GM21529 (cell line): ENCODE measurements around the gene ACAP2.
"Not testable (repeated sequence)": the region's sequence is repeated elsewhere in the genome, so short reads cannot be mapped to it uniquely, and the experiment has no call there.

Source experiments
- ATAC-seq: cut with Tn5 transposase; IDR thresholded peaks from one replicate; pipeline ENCODE4 v1.9.1; 2021; ENCODE audit not compliant: unreplicated experiment

The ACAP2 gene

DNA sequence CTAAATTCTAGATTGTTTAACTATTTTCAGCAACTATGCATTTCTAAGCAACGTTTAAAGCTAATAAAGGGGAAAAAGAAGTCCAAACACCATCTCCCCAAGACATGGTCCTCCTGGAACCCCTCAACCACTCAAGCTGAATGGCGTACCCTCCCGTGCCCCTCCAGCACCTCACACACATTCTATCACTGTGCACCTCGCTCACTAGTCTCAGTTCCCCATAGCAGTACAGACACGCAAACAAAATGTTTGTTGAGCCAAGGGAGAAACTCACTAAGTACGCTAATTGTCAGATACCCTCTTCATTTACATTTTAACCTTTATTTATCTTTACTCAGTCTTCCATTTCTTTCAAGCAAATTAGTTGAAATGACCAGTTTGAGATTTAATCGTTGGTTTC lies 48.8 kb downstream of the ACAP2 start:
- peak; percentile 71 for ATAC-seq

DNA sequence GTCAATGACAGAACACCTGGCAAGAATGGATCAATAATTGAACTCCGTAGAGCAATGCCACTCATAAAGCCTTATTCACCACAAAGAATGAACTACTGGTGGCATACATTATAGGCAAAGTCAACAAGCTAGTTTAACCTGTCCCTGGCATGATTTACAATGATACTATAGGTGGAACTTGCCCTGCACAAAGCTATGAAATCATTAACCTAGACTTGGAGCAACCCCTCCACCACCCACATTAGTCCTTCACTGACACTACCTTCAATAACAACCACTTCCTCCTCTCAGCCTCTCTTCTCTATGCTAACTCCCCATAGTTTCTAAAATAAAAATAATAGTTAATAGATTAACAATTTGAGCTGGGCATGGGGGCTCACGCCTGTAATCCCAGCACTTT lies 54.4 kb downstream of the ACAP2 start:
- no peak for ATAC-seq

DNA sequence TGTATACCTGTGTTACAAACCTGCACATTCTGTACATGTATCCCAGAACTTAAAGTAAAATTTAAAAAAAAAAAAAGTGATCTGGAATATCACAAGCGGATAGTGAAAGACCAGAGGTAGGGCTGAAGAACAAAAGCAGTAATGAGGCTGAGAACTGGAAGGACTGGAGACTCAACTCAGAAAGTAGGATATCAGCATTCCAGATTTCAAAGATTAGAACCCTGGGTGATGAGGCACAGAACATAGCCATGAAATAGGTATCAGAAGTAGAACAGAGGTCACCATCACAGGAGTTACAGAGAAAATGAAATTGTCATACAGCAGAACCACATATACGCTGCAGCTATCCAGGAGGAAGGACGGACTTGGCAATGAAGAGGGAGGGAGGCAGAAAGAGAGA lies 56.1 kb downstream of the ACAP2 start:
- ATAC-seq, result no peak

DNA sequence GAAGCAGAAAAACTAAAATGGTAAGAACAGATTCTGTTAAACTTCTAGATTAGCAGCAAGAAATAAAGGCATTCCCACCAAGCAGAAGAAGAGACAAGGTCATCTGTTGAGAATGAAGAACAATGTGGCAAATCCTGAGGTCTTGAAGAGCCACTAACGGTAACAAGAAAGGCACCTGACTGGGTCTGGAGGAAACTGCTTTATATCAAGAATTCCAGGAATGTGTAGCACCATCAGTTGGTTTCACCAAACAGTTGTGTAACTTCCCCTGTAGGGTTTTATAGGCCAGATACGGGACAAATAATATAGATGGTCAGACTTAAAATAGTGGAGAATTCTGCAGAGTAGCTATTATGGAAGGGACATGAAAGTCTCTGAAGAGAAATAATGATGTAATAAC lies 57.3 kb downstream of the ACAP2 start:
- ATAC-seq, result no peak

DNA sequence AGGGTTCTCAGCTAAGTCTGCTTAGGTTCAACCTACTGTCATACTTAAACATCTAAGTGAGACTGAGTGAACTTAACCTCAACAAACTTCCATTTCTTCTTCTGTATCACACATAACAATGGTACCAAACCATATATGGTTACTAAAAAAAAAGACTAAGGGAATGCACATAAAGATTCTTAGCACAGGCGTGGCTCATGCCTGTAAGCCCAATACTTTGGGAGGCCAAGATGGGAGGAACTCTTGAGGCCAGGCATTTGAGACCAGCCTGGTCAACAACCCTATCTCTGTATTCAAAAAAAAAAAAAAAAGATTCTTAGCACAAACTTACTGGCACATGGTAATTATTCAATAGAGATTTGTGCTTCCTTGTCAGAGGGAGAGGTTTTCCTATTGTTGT lies 57.9 kb downstream of the ACAP2 start:
- no peak for ATAC-seq

DNA sequence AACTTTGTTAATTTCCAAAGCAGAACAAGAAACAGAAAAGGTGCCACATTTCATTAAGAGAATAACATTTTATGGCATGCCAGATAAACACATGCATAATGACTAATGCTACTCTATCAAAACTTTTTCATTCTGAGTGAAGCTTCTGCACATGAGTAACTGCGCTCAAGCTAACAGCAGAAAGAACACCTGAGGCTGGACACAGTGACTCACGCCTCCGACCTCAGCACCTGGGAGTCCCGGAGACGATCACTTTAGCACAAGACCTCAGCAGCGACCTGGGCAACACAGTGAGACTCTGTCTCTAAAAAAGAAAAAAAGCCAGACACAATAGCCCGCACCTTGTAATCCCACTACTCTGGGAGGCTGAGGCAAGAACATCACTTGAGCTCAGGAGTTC lies 70.6 kb downstream of the ACAP2 start:
- no peak for ATAC-seq

DNA sequence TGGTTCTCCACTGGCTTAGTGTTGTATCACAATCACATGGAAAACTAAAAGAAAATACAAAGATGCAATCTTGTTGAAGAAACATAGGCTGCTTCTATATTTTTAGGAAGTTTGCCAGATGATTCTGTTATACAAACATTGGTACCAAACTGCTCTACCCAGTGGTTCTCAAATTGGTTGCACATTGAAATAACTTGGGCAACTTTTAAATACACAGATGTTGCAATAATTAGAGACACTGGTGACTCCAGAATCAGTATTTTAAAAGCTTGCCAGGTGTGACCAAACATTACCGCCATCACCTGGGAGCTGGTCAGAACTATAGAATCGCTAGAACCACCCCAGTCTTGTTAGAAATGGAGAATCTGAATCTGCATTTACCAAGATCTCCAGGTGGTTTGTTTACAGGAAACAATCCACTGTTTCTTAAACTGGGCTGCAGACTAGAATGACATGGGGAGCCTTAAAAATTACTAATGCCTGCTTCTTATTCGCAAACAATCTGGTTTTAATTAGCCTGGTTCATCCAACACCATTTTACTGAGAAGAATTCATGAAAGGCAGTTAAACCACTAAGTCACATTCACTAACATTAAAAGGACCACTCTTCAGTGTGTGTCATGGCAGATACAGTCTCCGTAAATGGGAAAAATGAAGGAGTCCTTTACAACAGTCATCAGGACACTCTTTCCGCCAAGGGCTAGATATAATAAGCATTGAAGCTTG lies 76.5 kb downstream of the ACAP2 start:
- ATAC-seq, result no peak

DNA sequence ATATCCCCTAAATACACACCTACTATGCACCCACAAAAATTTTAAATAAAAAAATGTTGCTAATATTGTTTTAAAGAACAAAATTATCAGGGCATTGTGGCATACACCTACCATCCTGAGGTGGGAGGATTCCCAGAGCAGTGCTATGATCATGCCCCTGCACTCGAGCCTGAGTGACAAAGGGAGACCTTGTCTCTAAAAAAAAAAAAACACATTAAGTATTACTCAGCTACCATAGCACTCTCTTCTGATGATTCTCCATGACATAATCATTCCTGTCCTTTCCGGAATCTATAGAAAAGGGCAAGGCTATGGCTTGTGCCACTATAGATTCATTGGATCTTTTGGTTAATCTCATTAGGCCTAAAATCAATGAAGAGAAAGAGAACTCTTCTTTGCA lies 77.4 kb downstream of the ACAP2 start:
- no peak for ATAC-seq

DNA sequence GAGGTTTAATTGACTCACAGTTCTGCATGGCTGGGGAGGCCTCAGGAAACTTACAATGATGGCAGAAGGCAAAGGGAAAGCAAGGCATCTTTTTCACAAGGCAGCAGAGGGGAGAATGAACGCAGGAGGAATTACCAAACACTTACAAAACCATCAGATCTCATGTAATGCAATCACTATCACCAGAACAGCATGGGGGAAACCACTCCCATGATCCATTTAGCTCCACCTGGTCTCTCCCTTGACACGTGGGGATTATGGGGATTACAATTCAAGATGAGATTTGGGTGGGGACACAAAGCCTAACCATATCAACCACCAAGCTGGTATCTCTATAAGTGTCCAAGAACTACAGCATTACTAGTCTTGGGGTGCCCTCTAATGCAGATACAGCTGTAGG lies 85.0 kb downstream of the ACAP2 start:
- ATAC-seq, result not testable (repeated sequence)

DNA sequence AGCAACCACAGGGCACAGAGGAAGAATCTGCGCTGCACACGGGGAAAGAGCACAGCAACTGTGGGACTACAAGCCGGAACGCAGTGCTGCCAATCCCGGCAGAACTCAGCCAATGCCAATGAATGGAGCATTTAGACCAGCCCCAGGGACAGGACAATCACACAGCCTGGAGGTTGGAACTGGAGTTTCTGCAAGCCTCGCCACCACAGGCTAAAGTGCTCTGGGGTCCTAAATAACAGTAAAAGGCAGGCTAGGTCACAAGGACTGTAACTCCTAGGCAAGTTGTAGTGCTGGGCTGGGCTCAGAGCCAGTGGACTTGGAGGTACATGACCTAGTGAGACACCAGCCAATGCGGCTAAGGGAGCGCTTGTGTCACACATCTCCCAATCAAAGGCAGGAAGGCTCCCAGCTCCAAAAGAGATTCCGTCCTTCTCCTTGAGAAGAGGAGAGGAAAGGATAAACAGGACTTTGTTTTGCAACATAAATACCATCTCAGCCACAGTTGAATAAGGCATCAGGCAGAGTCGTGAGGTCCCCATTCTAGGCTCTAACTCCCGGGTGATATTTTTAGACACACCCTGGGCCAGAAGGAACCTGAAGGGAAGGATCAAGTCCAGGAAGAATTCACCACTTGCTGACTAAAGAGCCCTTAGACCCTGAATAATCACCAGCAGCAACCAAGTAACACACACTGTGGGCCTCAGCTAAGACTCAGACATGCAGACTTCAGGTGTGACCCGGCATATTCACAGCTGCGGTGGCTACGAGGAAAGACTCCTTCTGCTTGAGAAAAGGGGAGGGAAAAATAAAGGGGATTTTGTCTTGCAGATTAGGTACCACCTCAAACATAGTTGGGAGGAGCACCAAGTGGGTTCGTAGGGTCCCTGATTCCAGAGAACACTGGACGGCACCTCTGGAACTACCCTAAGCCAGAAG lies 86.4 kb downstream of the ACAP2 start:
- ATAC-seq, result no peak

DNA sequence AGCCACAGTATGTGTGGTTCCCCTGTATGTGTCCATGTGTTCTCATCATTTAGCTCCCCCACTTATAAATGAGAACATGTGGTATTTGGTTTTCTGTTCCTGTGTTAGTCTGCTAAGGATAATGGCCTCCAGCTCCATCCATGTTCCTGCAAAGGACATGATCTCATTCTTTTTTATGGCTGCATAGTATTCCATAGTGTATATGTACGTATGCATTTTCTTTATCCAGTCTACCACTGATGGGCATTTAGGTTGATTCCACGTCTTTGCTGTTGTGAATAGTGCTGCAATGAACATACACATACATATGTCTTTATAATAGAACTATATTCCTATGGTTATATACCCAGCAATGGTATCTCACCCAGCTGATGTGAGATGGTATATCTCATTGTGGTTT lies 88.8 kb downstream of the ACAP2 start:
- not testable (repeated sequence) for ATAC-seq

DNA sequence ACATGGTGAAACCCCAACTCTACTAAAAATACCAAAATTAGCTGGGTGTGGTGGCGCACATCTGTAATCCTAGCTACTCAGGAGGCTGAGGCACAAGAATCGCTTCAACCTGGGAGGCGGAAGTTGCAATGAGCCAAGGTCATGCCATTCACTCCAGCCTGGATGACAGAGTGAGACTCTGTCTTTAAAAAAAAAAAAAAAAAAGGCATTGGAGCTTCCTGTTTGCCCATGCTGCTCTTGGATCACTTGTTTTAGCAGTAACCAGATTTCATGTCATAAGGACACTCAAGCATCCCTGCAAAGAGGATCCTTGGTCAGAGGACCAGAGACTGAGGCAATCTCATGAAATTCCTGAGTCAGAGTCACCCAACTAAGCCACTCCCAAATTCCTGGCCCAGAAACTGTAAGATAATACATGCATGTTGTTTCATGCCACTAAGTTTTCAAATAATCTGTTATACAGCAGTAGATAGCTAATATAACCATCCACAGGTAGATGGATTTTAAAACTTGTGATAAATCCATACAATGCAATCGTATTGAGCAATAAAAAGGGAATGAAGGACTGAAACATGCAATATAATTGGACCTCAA lies 89.8 kb downstream of the ACAP2 start:
- ATAC-seq, result no peak

DNA sequence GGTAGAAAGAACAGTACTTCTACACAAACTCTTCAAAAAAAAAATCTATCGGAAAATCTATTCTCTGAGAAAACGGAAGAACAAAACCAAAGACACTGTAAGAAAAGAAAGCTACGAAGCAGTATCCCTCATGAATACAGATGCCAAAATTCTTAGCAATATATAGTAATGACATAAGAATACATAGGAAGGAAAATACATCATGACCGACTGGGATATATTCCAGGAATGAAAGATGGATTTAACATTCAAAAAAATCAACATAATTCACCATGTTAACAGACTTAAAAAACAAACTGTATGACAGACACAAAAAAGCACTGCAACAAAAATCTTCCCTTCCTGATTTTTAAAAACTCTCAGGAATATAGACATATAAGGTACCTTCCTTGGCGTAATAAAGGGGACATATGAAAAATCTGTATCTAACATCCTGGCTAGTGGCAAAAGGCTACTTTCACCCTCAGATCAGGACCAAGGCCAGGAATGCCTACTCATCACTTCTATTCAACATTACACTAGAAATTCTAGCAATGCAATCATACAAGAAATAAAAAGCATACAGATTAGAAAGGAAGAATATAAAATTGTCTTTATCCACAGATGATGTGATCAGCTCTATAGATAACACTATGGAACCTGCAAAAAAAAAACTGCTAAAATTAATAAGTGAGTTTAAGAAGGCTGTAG lies 94.2 kb downstream of the ACAP2 start:
- ATAC-seq, result no peak

DNA sequence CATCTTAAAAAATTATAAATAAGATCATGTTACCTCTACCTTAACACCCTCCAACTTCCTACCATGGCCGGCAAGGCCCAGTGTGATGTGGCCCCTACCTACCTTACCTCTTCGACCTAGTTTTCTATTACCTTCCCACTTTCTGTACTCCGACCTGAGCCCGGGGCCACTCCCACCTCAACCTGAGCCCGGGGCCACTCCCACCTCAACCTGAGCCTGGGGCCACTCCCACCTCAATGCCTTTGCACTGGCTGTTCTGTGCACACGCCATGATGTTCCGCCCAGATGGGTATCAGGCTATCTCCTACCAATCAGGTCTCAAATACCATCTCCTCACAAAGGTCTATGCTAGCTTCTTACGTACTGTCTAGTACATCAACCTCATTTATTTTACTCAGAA lies 105.1 kb downstream of the ACAP2 start:
- ATAC-seq, result no peak

DNA sequence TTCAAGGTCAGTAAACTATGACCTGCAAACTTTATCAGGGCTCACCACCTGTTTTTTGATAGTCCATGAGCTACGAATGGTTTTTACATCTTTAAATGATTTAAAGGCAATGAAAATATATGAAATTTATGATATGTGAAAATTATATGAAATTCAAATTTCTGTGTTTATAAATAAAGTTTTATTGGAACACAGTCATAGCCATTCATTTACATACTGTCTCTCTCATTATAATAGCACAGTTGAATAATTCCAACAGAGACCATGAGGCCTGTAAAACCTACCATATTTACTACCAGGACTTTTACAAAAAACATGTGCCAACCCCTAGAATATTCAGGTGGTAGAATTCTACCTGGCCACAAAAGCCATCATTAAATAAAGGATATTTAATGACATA lies 107.9 kb downstream of the ACAP2 start:
- ATAC-seq, result no peak

DNA sequence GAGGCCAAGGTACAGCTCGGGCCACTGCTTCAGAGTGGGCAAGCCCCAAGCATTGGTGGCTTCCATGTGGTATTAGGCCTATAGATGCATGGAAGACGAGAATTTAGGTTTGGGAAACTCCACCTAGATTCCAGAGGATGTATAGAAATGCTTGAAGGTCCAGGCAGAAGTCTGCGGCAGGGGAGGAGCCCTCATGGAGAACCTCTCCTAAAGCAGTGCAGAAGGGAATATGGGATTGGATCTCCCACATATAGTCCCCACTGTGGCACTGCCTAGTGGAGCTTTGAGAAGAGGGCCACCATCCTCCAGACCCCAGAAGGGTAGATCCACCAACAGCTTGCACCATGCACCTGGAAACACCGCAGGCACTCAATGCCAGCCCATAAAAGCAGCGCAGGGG lies 123.8 kb downstream of the ACAP2 start:
- no peak for ATAC-seq

DNA sequence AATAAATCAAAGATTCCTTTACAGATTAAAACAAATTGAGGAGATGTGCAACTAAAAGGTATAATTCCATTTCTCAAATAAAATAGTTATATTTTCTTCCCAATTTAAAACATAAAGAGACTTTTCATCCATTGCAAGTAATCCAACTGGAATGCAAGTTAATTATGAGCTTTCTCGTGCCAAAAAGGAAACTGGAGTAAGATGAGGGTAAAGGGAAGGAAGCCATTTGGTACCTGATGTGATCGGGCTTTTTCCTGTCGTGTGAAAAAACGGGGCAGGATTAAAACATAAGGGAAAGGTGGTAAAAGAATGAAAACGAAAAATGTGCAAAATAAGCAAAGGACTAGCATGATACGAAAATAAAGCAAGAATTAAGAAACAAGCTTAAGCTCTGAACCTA lies 130.1 kb downstream of the ACAP2 start:
- no peak for ATAC-seq

DNA sequence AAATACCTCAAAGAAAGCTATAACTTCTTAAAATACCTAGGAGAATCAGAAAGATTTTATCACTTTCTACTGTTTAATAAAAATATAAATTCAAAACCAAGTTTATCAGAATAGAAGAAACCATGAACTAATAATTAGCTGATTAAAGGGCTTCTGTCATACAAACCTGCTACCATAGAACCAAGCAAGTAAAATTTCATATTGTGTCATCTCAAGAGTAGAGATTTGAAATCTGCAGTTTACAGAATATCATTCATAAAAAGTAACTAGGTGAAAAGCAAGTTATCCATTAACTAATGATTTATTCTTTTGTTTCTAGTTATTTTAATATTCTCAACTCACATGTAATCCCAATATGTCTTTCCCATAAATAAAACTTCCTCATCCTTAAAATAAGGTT lies 135.1 kb downstream of the ACAP2 start:
- no peak for ATAC-seq

DNA sequence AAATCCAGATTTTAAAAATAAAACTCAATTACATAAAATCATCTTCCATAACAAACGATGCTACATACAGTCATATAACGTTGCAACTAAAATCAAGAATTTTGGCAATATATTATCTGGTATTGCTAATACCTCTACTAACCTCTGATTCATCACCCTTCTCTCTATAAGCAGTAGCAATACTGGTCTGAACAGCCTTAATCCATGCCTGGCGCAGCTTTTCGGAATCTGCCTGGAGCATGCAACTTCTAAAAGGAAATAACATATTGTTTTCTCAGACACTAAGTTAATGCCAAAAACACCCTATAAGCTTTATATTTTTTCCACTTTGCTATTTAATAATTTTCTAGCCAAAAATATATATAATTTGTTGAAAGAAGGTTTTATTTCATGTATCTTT lies 136.5 kb downstream of the ACAP2 start:
- no peak for ATAC-seq

DNA sequence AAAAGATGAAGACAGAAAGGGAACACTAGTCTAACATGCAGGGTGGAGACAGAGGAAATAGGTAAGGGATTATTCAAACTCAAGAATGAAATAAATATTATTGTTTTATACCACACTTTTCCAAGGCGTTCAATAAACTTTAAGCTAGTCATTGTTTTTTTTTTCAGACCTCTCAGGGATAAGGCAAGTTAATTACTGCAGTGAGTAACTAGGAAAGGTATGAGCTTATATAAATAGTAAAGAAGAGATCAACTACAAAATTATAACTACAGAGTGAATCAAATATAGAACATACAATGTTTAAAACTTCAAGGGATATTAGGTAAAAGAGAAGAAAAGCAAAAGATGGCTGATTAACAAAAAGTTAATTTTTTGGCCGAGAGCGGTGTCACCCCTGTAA lies 140.4 kb downstream of the ACAP2 start:
- no peak for ATAC-seq

DNA sequence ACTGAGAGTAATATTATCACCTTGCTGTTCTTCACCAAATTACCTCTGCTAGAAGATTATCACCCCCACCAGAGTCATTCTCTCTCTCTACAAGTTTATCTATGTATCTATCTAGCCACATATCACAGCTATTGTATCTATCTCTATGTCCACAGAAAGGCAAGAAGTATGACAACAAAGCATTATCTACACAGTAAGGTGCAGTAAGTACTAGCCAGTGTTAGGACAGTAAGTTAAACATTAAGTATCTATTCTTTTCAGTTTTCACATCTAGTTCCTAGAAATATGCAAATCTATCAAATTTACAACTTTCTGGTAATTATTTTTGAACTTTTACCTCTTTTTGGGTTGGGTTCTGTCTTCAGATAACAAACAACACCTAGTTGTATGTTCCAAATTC lies 145.4 kb downstream of the ACAP2 start:
- peak; percentile 62 for ATAC-seq
